IPS-15b (cell line): ENCODE data around the gene PPP2R3B.

Experiments used
- H3K27me3 ChIP-seq: one replicate; pipeline ENCODE4 v1.6.1; 2013; ENCODE audit warnings: low read length; ENCODE audit not compliant: control insufficient read depth, insufficient read depth
- H3K36me3 ChIP-seq: one replicate; pipeline ENCODE4 v1.6.1; 2013; ENCODE audit warnings: low read length; ENCODE audit not compliant: control insufficient read depth, insufficient read depth
- H3K4me1 ChIP-seq: one replicate; pipeline ENCODE4 v1.6.1; 2013; ENCODE audit warnings: mild to moderate bottlenecking, low read length; ENCODE audit not compliant: control insufficient read depth, insufficient read depth
- H3K4me3 ChIP-seq: one replicate; pipeline ENCODE4 v1.5.1; 2013; ENCODE audit warnings: low read depth, low read length
- H3K9ac ChIP-seq: one replicate; pipeline ENCODE4 v1.6.1; 2013; ENCODE audit warnings: low read depth, mild to moderate bottlenecking, low read length
- H3K9me3 ChIP-seq: one replicate; pipeline ENCODE4 v1.6.1; 2013; ENCODE audit warnings: mild to moderate bottlenecking, low read length; ENCODE audit not compliant: control insufficient read depth, insufficient read depth

Gene PPP2R3B

DNA sequence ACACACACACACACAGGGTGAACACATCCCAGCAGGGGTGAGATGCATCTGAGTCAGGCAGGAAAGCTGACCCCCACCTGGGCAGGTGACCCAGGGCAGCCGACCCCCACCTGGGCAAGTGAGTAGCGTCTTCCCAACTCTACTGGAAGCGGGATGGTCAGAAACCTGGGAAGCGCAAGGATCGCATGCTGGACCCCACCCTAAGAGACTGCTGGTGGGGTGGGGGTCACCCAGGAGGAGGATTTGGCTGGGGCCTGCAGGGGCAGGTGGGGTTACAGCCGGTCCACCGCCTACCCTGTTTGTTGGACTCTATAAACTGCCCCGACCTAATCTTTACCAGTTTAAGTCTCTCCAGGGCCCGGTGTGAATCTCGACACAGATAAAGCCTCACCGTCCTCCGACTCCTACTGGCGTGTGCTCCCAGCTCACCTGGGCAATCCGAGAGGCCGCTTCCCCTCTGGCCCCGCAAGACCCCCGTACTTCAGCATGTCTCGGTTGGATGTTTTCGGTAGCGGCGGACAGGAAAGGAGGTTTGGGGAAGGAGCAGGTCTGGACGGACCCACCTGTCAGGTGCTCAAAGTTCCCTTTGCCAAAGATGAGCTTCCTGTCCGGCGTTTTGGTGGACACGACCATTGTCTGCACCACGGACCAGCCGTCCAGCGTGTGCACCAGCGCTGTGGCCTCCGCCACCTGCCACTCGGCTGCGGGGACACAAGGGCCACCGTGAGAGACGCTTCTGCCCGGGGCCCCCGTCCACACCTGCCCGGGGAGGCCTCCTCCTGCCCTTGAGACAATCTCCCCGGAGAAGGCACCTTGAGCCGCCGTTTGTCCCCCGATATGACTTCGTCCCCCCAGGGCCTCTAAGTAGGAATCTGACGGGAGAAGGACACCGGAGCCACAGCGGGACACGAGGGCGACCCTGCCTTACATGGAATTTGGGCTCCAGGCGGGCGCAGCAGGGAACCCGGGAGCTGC is 70.1 kb downstream of the PPP2R3B start:
- H3K27me3 ChIP-seq: peaks cover 2% of the 10 kb centered on the region
- peaks cover 40% of the 10 kb centered on the region for H3K36me3 ChIP-seq
- H3K4me1 ChIP-seq: peaks cover 2% of the 10 kb centered on the region
- H3K4me3 ChIP-seq: no peak overlapping the region
- no peaks in the 10 kb centered on the region for H3K9me3 ChIP-seq
- no peak overlapping the region for H3K9ac ChIP-seq

GRCh38 chrX:314781-315595 is 71.7 kb downstream of the PPP2R3B start:
- H3K4me3 ChIP-seq: no peak overlapping the region
- H3K9me3 ChIP-seq: no peaks in the 10 kb centered on the region
- no peaks in the 10 kb centered on the region for H3K27me3 ChIP-seq
- peaks cover 52% of the 10 kb centered on the region for H3K36me3 ChIP-seq
- H3K9ac ChIP-seq: no peak overlapping the region
- no peaks in the 10 kb centered on the region for H3K4me1 ChIP-seq

DNA sequence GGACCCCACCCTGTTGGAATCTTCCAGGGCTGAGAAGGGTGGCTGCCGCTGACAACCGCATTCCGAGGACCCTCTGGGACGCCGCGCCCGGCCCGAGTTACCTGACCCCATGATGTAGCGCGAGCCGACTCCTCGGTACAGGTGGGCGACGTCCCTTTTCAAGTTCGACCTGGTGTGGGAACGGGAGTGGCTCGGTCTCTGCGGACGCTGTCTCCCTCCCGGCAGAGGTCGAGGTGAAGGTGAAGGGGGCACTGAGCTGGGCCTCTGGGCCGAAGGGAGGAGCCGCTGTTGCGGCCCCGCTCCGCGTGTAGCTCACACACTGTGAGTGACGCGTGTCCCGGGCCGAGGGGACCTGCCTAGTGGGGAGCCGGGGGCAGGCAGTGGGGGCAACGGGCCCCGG is 72.7 kb downstream of the PPP2R3B start:
- Histone ChIP-seq H3K27me3 (no peaks in the 10 kb centered on the region), H3K9ac (no peak overlapping the region), H3K9me3 (no peaks in the 10 kb centered on the region), H3K36me3 (peaks cover 56% of the 10 kb centered on the region), H3K4me3 (no peak overlapping the region), H3K4me1 (no peaks in the 10 kb centered on the region)

- Histone ChIP-seq H3K9ac (no peak overlapping the region), H3K36me3 (peaks cover 58% of the 10 kb centered on the region), H3K9me3 (no peaks in the 10 kb centered on the region), H3K4me1 (no peaks in the 10 kb centered on the region), H3K27me3 (no peaks in the 10 kb centered on the region), H3K4me3 (no peak overlapping the region)
Observed at GRCh38 chrX:313546-313945, 73.2 kb downstream of the PPP2R3B start.

- Histone ChIP-seq H3K27me3 (no peaks in the 10 kb centered on the region), H3K4me3 (no peak overlapping the region), H3K9me3 (no peaks in the 10 kb centered on the region), H3K4me1 (no peaks in the 10 kb centered on the region), H3K36me3 (peaks cover 61% of the 10 kb centered on the region), H3K9ac (no peak overlapping the region)
Observed at GRCh38 chrX:312621-313331, 73.9 kb downstream of the PPP2R3B start.

DNA sequence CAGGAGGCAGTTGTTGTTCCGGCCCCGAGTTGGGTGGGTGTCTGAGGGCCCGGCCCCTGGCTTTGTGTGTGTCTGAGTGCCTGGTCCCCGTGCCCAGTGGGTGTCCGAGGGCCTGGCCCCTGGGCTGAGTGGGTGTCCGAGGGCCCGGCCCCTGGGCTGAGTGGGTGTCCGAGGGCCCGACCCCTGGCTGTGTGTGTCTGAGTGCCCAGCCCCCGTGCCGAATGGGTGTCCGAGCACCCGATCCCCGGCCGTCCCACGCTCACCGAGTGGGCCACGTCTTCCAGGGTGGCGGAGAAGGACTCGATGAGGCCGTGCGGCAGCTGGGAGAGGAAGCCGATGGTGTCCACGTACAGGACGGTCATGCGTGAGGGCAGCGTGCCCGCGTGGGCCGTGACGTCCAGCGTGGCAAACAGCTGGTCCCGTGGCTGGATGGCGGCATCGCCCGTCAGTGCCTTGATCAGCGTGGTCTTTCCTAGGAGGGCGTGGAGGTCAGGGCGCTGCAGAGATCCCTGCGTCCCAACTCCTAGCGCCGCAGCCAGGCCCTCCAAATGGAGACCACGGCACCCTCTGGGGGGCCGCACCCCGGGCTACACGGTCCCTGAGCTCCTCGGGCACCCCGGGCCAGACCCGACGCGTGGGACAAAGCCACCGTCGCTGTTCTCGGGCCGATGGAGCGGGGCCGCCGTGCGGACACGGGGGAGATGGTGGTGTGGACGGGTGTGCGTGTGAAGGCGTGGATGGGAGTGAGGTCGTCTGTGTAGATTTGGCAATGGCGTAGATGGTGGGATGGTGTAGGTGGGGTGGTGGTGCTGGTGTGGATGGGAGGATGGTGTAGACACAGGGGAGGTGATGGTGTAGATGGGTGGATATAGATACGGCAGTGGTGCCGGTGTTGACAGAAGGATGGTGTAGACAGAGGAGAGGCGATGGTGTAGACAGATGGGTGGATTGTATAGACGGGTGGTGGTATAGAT is 75.3 kb downstream of the PPP2R3B start:
- Histone ChIP-seq H3K36me3 (peaks cover 68% of the 10 kb centered on the region), H3K4me3 (no peak overlapping the region), H3K9me3 (no peaks in the 10 kb centered on the region), H3K9ac (no peak overlapping the region), H3K4me1 (no peaks in the 10 kb centered on the region), H3K27me3 (no peaks in the 10 kb centered on the region)

DNA sequence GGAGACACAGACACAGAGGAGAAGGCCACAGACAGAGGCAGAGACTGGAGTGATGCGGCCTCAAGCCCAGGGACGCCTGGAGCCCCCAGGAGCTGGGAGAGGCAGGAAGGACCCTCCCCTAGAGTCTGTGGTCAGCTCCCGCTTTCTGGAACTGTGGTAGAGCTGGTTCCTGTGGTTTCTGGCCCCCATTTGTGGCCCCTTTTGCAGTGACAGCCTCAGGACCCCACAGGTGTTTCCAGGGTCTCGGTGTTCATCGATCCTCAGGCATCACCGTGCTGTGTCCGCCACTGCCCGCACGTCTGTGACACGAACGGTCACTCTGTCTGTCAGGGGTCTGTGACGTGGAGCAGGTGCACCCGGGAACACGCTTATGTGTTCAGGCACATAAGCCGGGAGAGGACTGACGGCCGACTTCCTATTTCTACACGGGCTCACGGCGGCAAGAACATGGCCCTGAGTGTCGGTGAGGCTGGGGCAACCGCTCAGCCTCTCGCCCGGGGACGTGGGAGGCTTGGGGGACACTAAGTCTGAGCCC is 76.0 kb downstream of the PPP2R3B start:
- peaks cover 70% of the 10 kb centered on the region for H3K36me3 ChIP-seq
- no peak overlapping the region for H3K4me3 ChIP-seq
- no peaks in the 10 kb centered on the region for H3K4me1 ChIP-seq
- H3K9me3 ChIP-seq: no peaks in the 10 kb centered on the region
- H3K9ac ChIP-seq: no peak overlapping the region
- H3K27me3 ChIP-seq: no peaks in the 10 kb centered on the region

GRCh38 chrX:308821-309520 is 77.7 kb downstream of the PPP2R3B start:
- no peaks in the 10 kb centered on the region for H3K4me1 ChIP-seq
- H3K36me3 ChIP-seq: peaks cover 66% of the 10 kb centered on the region
- H3K9ac ChIP-seq: no peak overlapping the region
- H3K4me3 ChIP-seq: no peak overlapping the region
- no peaks in the 10 kb centered on the region for H3K9me3 ChIP-seq
- no peaks in the 10 kb centered on the region for H3K27me3 ChIP-seq

GRCh38 chrX:307261-308111 is 79.2 kb downstream of the PPP2R3B start:
- Histone ChIP-seq H3K4me1 (no peaks in the 10 kb centered on the region), H3K36me3 (peaks cover 58% of the 10 kb centered on the region), H3K9me3 (no peaks in the 10 kb centered on the region), H3K27me3 (no peaks in the 10 kb centered on the region), H3K9ac (no peak overlapping the region), H3K4me3 (no peak overlapping the region)
